Colon (tissue), 2 donors: Measurements from ENCODE around the gene FMNL2.
A peak's percentile ranks its signal among the peaks of the same experiment; 100 is the strongest.
"Not testable (repeated sequence)": the region's sequence is repeated elsewhere in the genome, so short reads cannot be mapped to it uniquely, and the experiment has no call there.

Source experiments
- FAIRE-seq: peaks from 2 replicates; lab custom pipeline; 2012; peaks lifted over from hg19 to GRCh38; lab: Jason Lieb, UNC
- donor health status: control.
- donor health status: control.

Gene FMNL2

GRCh38 chr2:152470861-152471854 lies 136.2 kb downstream of the FMNL2 start:
- FAIRE-seq, result no peak

DNA sequence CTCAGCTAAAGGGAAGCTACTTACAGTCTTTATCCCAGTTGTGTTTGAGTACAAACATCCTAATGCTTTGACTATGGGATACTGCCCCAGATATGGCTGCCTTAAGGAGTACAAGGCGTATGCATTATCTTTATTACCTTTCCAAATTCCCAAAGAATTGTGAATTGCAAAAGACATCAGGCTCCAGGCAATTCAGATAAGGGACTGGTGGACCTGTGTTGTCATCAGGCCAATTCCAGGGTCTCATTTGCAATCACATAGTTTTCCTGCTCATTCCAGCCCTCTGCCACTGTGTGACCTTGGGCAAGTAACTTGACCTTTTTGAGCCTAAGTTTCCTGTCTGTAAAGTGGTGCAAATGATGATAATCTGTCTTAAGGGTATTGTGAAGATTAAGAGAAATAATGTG lies 137.5 kb downstream of the FMNL2 start:
- no peak for FAIRE-seq

DNA sequence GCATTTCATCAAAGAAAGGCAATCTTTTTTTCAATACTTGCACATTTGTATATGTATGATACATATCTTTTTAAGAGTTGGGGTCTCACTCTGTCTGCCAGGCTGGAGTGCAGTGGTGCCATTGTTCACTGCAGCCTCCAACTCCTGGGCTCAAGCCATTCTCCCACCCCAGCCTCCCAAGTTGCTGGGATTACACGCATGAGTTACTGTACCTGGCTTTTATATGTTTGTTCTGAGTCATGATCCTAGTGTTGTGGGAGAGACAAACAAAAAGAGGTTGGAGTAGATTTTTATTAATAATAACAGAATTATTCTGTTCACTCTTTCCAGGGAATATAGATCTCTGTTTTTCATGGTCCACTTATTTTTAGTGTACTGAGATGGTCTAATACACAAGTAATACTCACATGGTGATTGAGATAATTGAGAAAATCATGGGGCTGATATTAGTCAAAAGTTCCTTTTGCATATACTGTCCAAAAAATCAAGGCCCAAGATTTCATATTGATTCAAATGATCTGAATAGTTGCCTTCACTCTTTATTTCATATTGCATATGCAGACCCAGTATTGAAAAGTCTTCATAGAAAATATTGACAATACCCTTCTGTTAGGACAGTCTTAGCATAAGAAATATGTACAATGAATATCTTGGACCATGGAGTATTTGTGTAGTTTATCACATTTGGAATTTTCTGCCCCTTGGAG lies 138.3 kb downstream of the FMNL2 start:
- no peak for FAIRE-seq

- FAIRE-seq, result not testable (repeated sequence)
Observed at GRCh38 chr2:152474523-152474922, 139.5 kb downstream of the FMNL2 start.

DNA sequence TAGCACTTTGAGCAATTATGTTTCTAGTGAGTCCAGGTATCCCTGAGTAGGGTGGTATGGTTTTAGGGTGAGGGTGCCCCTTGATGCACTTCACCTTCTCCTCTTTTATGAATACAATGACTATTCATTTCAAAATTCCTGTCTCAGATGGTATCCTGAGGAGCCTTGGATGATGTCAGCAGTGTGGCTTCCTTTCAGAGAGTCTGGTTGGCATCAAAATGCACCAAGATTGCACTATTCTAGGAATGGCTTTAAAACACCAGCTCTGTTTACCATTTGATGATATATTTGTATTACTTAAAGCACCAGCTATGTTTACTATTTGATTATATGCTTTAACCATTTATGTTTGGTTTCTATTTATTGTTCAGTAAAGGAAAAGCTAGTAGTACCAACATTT lies 141.0 kb downstream of the FMNL2 start:
- no peak for FAIRE-seq

DNA sequence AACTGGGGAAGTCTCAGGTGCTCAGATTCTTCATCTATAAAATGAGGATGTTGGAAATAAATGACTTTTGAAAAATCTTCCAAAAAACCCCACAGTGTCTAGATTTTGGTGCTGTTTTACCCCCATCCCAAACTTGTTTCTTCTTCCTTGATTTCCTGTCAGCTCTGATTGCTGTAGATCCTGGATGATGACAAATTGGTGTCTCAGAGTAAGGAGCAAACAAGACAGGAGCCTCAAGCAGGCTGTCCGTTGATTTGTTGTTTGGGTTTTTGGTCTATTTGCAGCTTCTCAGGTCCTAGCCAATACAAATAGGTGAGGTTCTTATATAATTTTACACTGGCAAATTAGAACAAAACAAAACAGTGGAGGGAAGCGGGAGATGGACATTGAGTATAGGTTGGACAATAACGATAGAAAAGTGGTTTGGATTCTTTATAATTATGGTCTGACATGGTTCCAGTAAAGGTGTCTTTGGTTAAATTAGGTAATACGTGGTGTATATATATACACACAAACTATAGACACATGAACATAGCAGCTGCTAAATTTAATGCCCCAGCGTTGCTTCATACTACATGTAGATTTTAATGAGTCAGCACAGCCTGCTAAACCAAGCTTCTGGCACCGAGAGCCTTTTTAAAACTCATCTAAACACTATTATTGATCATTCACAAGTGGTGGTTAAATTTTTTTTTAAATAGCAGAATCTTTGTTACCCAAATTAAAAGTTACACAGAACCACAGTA lies 142.5 kb downstream of the FMNL2 start:
- FAIRE-seq, result no peak

DNA sequence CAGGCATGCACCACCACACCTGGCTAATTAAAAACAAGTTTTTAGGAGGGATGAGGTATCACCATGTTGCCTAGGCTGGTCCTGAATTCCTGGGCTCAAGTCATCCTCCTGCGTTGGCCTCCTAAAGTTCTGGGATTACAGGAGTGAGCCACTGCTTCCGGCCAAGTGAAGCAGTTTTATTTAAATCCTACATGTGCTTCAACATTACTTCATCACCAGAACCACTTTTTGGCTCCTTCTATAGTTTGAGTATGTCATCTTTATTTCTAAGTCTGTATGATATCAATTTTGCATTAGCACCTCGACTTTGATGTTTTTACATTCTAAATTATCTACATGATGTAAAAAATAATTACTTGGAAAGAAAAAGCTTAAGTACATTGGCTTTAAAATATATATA lies 144.3 kb downstream of the FMNL2 start:
- FAIRE-seq, result no peak

DNA sequence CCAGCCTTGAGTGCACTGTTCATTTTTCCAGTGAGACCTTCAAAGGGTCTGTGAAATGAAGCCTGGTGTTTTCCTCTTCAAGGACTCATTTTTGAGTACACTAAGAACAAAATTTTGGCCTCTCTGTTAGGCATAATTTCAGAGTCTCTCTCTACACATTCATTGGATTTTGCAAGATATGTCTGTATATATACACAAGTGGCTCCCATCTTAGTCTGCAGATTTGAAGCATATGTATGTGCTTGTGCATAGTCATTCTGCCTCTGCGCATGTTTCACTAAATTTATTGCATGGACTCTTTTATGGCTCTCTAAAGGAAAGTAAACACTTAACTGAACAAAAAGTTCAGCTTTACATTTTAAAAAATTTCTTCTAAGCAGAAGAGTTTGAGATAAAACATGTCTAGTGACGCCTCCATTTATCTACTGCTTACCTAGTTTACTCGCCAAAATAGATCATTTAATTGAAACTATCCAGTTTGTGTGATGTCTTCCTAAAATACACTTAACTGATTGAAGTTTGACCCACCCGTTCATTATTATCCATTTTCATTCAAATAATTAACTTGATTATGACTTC lies 145.9 kb downstream of the FMNL2 start:
- no peak for FAIRE-seq

DNA sequence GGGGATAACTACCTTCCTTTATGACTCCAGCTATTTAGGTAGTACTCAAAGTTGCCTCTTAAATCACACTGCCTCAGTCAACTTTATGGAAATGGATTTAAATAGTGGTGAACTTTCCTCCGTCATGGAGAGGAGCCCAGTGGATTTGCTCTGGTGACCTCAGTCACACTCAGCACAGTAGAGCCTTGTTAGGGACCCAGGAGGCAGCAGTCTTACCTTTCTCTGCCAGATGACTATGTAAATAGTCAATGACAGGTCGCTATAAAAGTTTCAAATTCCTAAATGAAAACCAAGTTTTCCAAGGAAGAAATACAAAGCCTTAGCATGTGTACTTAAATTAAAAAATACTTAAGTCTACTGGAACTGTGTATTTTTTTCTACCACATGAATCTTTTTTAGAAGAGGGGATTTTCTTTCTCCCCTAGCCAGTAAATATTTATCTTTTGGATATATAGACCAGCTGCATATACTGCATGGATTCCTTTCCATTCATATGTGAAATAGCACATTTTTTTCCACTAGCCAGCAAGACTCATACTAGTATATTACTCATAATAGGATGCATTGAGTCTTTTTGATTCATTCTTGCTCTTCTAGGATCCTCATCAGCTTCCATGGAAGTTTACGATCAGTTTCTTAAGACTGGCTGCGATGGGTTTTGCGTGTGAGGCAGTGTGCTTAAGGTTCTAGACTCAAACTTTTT lies 147.1 kb downstream of the FMNL2 start:
- FAIRE-seq, result no peak

DNA sequence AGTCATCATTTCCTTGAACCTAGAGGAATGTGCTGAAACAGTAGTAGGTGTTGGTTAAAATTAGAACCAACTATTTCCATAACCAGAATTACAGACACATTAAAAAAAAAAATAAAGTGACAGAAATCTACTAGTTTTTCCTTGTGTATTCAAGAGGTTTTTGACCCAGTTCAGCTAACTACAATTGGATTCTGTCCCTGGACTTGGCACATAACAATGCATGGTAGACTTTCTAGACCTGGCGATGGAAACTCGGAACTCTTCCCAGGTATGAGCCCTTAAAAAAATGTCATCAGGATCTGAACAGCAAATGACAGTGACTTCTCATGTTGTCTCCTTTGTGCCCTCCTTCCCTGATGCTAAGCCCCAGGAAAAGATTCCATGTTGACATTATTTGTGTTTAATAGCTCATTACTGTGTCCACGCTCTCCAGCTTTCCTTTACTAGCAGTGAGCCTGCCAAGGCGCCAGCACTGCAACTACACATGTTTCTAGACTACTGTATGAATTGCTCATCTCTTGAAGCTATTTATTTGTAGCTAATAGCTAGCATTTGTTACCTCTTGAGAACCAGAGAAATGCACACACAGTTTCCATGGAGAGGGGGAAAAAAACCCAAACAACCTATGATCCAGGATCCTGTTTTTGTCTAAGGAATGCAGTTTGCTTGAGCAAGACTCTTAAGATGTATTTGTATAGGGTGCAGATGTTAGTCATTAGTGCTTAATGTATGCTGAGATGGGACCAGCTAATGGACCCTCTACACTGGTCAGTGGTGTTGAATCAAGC lies 148.5 kb downstream of the FMNL2 start:
- FAIRE-seq, result no peak

DNA sequence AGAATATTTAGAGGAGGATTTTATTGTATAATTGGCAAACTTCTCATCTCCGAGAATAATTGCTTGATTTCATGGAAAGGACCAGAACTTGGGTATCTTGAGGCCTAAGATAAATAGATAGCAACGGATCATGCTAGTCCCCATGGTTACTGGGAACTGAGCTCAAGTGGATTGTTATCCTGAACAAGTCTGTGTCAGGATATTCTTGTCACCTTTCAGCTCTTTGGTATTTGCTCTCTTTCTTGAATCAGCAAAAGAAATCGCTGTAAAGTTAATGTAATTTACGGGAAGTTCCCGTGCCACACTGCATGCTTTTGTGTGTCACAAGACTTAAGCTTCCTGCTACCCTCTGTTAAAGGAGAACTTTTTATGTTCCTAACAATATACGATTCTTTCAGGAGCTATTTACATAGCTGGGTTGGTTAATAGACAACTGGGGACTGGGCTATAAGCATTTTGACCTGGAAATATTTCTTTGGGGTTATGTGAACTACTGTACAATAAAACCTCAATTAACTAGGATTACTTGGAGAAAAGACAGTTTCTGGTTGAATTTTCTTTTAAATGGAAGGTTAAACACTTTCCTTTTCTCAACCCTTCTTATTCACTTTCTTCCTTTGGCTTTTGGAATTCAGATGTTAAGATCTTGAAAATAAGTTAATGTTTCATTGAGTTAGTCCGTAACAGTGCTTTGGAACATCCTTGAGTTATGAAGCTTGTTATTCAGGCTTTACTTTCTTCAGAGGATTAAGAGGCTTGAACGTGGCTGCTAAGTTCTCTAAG lies 151.2 kb downstream of the FMNL2 start:
- peak; percentile 77 for FAIRE-seq

DNA sequence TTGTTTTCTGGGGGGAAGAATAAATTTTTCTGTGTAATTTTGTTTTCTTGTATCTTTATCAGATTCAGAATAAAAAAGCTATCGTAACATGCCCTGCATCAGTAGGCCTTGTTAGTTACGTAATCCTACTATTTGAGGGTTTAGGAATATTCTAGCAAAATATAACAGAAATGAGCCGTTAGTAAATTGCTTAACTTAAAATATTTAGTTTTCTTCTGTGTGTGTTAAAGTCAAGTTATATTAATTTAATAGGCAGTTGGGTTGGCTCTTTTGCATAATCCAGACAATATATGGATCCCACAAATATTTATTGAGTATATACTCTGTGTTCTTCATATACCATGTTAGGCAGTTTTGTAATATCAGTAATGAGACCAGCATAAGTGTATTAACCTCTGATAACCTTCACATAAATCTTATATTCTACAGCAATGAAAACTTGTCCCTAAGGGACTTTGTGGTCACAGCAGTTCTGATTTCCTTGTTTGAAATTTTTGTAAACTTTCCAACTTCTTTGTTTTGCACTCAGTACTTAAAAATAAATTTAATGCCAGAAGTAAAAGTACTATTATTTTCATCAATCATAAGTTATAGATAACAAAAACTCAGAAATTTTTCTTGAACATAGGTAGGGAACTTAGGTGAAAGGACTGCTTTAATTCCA lies 151.9 kb downstream of the FMNL2 start:
- no peak for FAIRE-seq

- FAIRE-seq, result no peak
Observed at GRCh38 chr2:152488075-152488474, 153.1 kb downstream of the FMNL2 start.

DNA sequence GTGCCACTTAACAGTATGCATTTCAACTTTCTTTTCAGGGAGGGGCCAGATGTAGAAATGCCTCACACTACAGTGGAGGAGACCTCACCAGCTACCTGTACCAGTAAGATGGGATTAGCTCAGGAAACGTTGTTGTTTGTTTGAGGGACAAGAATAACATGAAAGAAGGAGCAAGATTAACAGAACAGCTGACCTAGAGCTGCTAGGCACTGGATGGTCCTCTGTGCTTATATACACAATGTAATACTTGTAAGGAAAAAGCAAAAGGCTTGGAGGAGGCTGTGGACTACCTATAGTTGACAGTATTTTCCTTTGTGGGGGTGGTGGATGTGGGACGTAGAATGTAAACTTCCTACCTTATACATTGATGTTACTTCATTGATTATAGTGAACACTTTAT lies 154.4 kb downstream of the FMNL2 start:
- no peak for FAIRE-seq

DNA sequence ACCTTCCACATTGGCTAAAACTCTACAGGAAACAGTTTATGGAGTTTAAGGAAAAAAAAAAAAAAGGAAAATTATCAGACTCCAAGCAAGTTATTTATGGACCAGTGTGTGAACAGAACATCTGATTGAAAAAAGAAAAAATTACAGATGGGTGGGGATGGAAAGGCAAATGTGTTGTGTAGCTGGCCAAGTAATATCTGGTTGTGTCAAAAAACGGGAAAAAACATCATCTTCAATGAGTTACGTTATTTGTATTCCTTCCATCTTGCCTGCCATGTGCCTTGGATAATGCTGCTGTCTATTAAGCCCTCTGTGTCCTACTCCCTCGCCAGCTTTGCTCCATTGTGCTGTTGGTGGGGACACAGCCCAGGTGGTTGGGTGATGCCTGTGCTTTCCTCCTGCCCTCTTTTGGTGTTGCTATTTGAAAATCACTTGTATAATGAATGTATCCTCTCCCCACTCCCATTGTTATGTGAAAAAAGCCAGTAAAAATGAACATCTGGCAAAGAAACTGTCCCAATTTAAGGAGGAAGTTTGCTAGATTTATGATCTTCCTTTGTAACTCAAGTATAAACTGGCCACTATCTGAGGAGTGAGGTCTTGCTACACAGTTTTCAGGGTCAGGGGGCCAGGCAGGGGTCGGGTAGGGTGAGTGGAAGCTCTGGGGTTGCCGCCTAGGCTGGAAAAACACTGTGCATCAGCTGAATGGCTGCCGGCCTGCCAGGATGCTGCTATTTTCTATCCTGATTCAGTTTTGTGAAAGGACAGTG lies 155.9 kb downstream of the FMNL2 start:
- FAIRE-seq, result no peak

- no peak for FAIRE-seq
Observed at GRCh38 chr2:152492131-152492530, 157.2 kb downstream of the FMNL2 start.

GRCh38 chr2:152492911-152493310 lies 157.9 kb downstream of the FMNL2 start:
- FAIRE-seq, result no peak

GRCh38 chr2:152493417-152493816 lies 158.4 kb downstream of the FMNL2 start:
- FAIRE-seq, result no peak
